Left lung (tissue), 10 donors: ENCODE data around the gene PLCZ1. TPM values are rescaled to one million over a fixed set of nuclear protein-coding genes. Genes with fewer than 3 reads are reported as not detected.

Source experiments
- ATAC-seq: fragments of 200-7000 bp; cut with Tn5 transposase; one replicate; pipeline ENCODE4 v1.9.1; 2020; ENCODE audit warnings: moderate library complexity
- DNase-seq, 4 donors: peaks; one replicate each; pipeline ENCODE4 v3.0.0-alpha.2; 2013 to 2020
- H3K27ac ChIP-seq, 2 donors: fragments of 200-600 bp; sonication (generic) in 1 of 2; one replicate each; pipeline versions ENCODE4 v1.5.0 to v1.8.0; 2020 to 2021
- H3K27me3 ChIP-seq, 2 donors: fragments of 200-600 bp; sonication (generic) in 1 of 2; one replicate each; pipeline versions ENCODE4 v1.5.0 to v1.8.0; 2020 to 2021
- H3K36me3 ChIP-seq, 2 donors: fragments of 200-600 bp; sonication (generic) in 1 of 2; one replicate each; pipeline versions ENCODE4 v1.5.0 to v1.8.0; 2020 to 2021
- H3K4me1 ChIP-seq, 2 donors: fragments of 200-600 bp; one replicate each; pipeline ENCODE4 v1.8.0; 2021
- H3K4me3 ChIP-seq, 2 donors: fragments of 200-600 bp; sonication (generic) in 1 of 2; one replicate each; pipeline versions ENCODE4 v1.5.0 to v1.8.0; 2020 to 2021; ENCODE audit warnings: mild to moderate bottlenecking in 1 of 2
- H3K9me3 ChIP-seq, 2 donors: fragments of 200-600 bp; sonication (generic) in 1 of 2; one replicate each; pipeline versions ENCODE4 v1.5.0 to v1.8.0; 2020 to 2021
- intact Hi-C, 2 donors: fragments of 100-400 bp; cut with DNase I; formaldehyde crosslinking; loops; one replicate each; pipeline versions ENCODE4 v1.11.2 to v1.14.2; 2022
- polyA plus RNA-seq, 6 donors: library from polyadenylated mRNA; unstranded; fragments of 120-200 nt; gene quantifications; one replicate each; pipeline ENCODE4 v1.2.1, GENCODE V29; 2013; ENCODE audit not compliant: insufficient read length in 6 of 6
- total RNA-seq, 2 donors: library from RNA; stranded (reverse); fragmentation: NEBNext Ultra II Directional; extraction: Animal tissue kit (Norgen Biotek cat#: 25700); gene quantifications; one replicate each; pipeline ENCODE4 v1.2.1, GENCODE V29; 2021
- TF ChIP-seq, protein P1 (sequence below), 2 donors: fragments of 200-600 bp; sonication (generic) in 1 of 2; IDR thresholded peaks; one replicate each; pipeline versions ENCODE4 v1.5.0 to v1.8.0; 2021; ENCODE audit warnings: antibody characterized with exemption in 2 of 2
- donor health status: DM: no; HTN: yes; CAD: no.
- donor health status: DM: no; HTN: no; CAD: no.

PLCZ1 gene
- total and polyA plus RNA-seq, 8 donors = 1.5 to 3.0 (median 2.2) TPM; not detected in 2

- no peaks in the 10 kb centered on the region for H3K9me3 ChIP-seq
- H3K36me3 ChIP-seq = no peaks in the 10 kb centered on the region
- ATAC-seq = no peak
- TF ChIP-seq, protein P1, sequence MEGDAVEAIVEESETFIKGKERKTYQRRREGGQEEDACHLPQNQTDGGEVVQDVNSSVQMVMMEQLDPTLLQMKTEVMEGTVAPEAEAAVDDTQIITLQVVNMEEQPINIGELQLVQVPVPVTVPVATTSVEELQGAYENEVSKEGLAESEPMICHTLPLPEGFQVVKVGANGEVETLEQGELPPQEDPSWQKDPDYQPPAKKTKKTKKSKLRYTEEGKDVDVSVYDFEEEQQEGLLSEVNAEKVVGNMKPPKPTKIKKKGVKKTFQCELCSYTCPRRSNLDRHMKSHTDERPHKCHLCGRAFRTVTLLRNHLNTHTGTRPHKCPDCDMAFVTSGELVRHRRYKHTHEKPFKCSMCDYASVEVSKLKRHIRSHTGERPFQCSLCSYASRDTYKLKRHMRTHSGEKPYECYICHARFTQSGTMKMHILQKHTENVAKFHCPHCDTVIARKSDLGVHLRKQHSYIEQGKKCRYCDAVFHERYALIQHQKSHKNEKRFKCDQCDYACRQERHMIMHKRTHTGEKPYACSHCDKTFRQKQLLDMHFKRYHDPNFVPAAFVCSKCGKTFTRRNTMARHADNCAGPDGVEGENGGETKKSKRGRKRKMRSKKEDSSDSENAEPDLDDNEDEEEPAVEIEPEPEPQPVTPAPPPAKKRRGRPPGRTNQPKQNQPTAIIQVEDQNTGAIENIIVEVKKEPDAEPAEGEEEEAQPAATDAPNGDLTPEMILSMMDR (IDR thresholded peaks at IDR 0.05) = no peak
- H3K4me3 ChIP-seq = no peak overlapping the region
- H3K27me3 ChIP-seq = no peaks in the 10 kb centered on the region
- intact Hi-C loops = no loop called here
- DNase-seq = no peak
- no peak overlapping the region for H3K27ac ChIP-seq
- no peaks in the 10 kb centered on the region for H3K4me1 ChIP-seq
These were observed 17.1 kb downstream of the PLCZ1 start for GRCh38 chr12:18720690-18721089.

GRCh38 chr12:18719922-18720510, 17.8 kb downstream of the PLCZ1 start:
- Histone ChIP-seq H3K27me3 (no peaks in the 10 kb centered on the region), H3K27ac (no peak overlapping the region), H3K4me1 (no peaks in the 10 kb centered on the region), H3K36me3 (no peaks in the 10 kb centered on the region), H3K4me3 (no peak overlapping the region), H3K9me3 (no peaks in the 10 kb centered on the region)
- DNase-seq (no peak), ATAC-seq (no peak)
- TF ChIP-seq, protein P1 (IDR thresholded peaks at IDR 0.05) = no peak
- intact Hi-C loops = no loop called here

DNA sequence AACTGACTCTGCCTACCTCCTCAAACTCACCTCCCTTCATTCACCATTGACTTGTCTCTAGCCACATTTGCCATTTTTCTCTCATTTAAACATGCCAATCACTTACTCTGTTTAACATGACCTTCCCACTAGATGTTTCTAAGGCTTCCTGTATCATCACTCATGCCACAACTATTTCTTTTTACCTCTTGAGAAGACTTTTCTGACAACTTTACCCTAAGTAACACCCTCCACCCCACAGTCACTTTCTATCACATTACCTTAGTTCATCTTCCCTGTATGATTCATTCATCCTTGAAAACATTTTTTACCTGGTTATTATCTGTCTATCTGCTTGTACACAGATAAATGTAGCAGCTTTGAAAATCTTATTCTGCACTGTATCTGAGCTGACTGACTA, 19.4 kb downstream of the PLCZ1 start:
- H3K9me3 ChIP-seq = no peaks in the 10 kb centered on the region
- no peak overlapping the region for H3K27ac ChIP-seq
- ATAC-seq (no peak), DNase-seq (no peak)
- no peak overlapping the region for H3K4me3 ChIP-seq
- TF ChIP-seq, protein P1 (IDR thresholded peaks at IDR 0.05) = no peak
- intact Hi-C loops = no loop called here
- no peaks in the 10 kb centered on the region for H3K27me3 ChIP-seq
- no peaks in the 10 kb centered on the region for H3K4me1 ChIP-seq
- no peaks in the 10 kb centered on the region for H3K36me3 ChIP-seq

GRCh38 chr12:18716236-18716635, 21.6 kb downstream of the PLCZ1 start:
- Histone ChIP-seq H3K9me3 (no peaks in the 10 kb centered on the region), H3K4me1 (no peaks in the 10 kb centered on the region), H3K27ac (no peak overlapping the region), H3K27me3 (no peaks in the 10 kb centered on the region), H3K36me3 (no peaks in the 10 kb centered on the region), H3K4me3 (no peak overlapping the region)
- TF ChIP-seq, protein P1 (IDR thresholded peaks at IDR 0.05) = no peak
- DNase-seq (no peak), ATAC-seq (peak; percentile 47)
- intact Hi-C loops = no loop called here

- ATAC-seq (no peak), DNase-seq (no peak)
- Histone ChIP-seq H3K27me3 (no peaks in the 10 kb centered on the region), H3K27ac (no peak overlapping the region), H3K9me3 (peaks cover 0 to 18% of the 10 kb centered on the region in 2 donors), H3K36me3 (no peaks in the 10 kb centered on the region), H3K4me3 (no peak overlapping the region), H3K4me1 (no peaks in the 10 kb centered on the region)
- intact Hi-C loops = no loop called here
- TF ChIP-seq, protein P1 (IDR thresholded peaks at IDR 0.05) = no peak
These were observed 31.0 kb downstream of the PLCZ1 start for GRCh38 chr12:18706798-18707197.
